ENCODE measurements around the gene PRDM9.

DNA sequence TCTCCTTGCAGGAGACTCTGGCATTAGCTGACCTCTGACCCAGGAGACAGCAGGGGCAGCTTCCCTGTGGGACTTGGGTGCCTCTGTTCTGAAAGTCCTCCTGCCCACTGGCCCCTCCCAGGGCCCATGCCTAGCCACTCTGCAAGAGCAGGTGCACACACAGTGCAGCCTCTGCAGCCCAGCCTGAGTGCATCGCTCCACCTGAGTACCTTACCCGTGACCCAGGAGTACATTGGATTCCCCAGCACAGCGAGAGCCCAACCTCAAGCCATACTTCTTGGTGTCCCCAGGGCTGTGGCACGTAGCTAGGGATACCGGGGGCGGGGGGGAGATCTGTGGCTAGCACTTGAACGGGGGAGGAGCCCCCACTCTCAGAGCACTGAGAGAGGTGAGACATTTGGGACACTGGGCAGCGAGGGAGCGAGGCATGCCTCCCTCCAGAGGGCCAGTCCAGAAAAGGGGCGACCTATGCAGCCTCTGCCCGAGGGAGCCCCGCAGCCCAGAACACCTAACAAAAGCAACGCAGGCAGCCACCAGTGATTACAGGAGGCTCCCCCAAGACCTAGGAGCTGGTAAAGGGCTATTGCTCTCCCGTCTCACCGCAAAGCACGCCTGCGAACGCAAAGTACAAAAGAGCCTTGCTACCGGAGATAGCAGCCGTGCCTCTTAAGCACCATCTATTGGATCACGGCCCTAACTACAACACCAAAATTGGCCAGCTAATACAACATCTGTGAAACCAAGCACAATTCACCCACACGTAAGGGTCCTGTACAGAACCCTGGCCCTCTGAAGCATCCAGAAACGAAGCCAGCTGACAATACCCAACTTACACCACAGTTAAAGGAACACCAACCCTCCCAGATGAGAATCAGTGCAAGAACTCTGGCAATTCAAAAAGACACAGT is 826 bp upstream of the PRDM9 start:
- TF ChIP-seq BRCA1 (IDR thresholded peaks at IDR 0.05; ENCODE audit: low read depth, low read length), result no peak
- no peak for TF ChIP-seq TAF1 (IDR thresholded peaks at IDR 0.05; ENCODE audit: low read depth, low read length)
- TF ChIP-seq USF2 (IDR thresholded peaks at IDR 0.05; ENCODE audit: low read length), result no peak
- TF ChIP-seq EZH2 (IDR thresholded peaks at IDR 0.05; ENCODE audit: low read depth, low read length, severe bottlenecking), result no peak
- TF ChIP-seq YY1 (IDR thresholded peaks at IDR 0.05; ENCODE audit: low read depth, low read length), result no peak
- peak; percentile 73 to 76 for TF ChIP-seq RAD21 (IDR thresholded peaks at IDR 0.05 in 1 of 2, conservative IDR thresholded peaks at IDR 0.05 in 1 of 2; ENCODE audit: low read depth in 2 of 2, low read length in 2 of 2)
- no peak for TF ChIP-seq RBBP5 (IDR thresholded peaks at IDR 0.05; ENCODE audit: borderline replicate concordance, low read depth, low read length)

All from H1 (cell line).